GM19023 (cell line): ENCODE data around the gene ZDHHC18.
"Not testable (repeated sequence)": the region's sequence is repeated elsewhere in the genome, so short reads cannot be mapped to it uniquely, and the experiment has no call there.

Experiments
- ATAC-seq: cut with Tn5 transposase; IDR thresholded peaks from one replicate; pipeline ENCODE4 v1.9.1; 2021; ENCODE audit warnings: mild to moderate bottlenecking, moderate library complexity; ENCODE audit not compliant: unreplicated experiment

Gene ZDHHC18

GRCh38 chr1:26856604-26857469 is 30.3 kb downstream of the ZDHHC18 start:
- no peak for ATAC-seq

- no peak for ATAC-seq
These were observed 31.1 kb downstream of the ZDHHC18 start for GRCh38 chr1:26857473-26858060.

- ATAC-seq, result no peak
These were observed 31.7 kb downstream of the ZDHHC18 start for GRCh38 chr1:26858160-26858559.

- ATAC-seq, result no peak
These were observed 32.6 kb downstream of the ZDHHC18 start for GRCh38 chr1:26858891-26859640.

- no peak for ATAC-seq
These were observed 34.8 kb downstream of the ZDHHC18 start for GRCh38 chr1:26861286-26861701.

GRCh38 chr1:26861889-26862378 is 35.4 kb downstream of the ZDHHC18 start:
- no peak for ATAC-seq

- no peak for ATAC-seq
These were observed 36.5 kb downstream of the ZDHHC18 start, which contains the start of gene SFN for GRCh38 chr1:26862781-26863684. Gene SFN (plus strand): TSS chr1:26863149. CDS start chr1:26863213, 64 bp downstream.

- ATAC-seq, result no peak
These were observed 37.2 kb downstream of the ZDHHC18 start for GRCh38 chr1:26863685-26864077.

GRCh38 chr1:26864610-26865480 is 38.4 kb downstream of the ZDHHC18 start:
- peak; percentile 93 for ATAC-seq

- ATAC-seq, result not testable (repeated sequence)
These were observed 46.6 kb downstream of the ZDHHC18 start for GRCh38 chr1:26873097-26873496.

- no peak for ATAC-seq
These were observed 48.4 kb downstream of the ZDHHC18 start for GRCh38 chr1:26874896-26875295.

GRCh38 chr1:26877326-26877725 is 50.8 kb downstream of the ZDHHC18 start:
- no peak for ATAC-seq

- no peak for ATAC-seq
These were observed 53.3 kb downstream of the ZDHHC18 start for GRCh38 chr1:26879793-26880192.

- ATAC-seq, result not testable (repeated sequence)
These were observed 55.1 kb downstream of the ZDHHC18 start for GRCh38 chr1:26881611-26882010.

GRCh38 chr1:26882696-26883463 is 56.4 kb downstream of the ZDHHC18 start:
- ATAC-seq, result no peak

- ATAC-seq, result no peak
These were observed 60.6 kb downstream of the ZDHHC18 start for GRCh38 chr1:26887125-26887524.

- ATAC-seq, result no peak
These were observed 61.7 kb downstream of the ZDHHC18 start for GRCh38 chr1:26888231-26888630.
